GM15510 (cell line): ENCODE measurements around the gene ACY1.

Experiments used
- POLR2A ChIP-seq: IDR thresholded peaks from 3 replicates; pipeline ENCODE4 v1.6.1; 2011; ENCODE audit warnings: borderline replicate concordance; ENCODE audit not compliant: insufficient read length; ENCODE audit errors: extremely low read depth

ACY1 gene

DNA sequence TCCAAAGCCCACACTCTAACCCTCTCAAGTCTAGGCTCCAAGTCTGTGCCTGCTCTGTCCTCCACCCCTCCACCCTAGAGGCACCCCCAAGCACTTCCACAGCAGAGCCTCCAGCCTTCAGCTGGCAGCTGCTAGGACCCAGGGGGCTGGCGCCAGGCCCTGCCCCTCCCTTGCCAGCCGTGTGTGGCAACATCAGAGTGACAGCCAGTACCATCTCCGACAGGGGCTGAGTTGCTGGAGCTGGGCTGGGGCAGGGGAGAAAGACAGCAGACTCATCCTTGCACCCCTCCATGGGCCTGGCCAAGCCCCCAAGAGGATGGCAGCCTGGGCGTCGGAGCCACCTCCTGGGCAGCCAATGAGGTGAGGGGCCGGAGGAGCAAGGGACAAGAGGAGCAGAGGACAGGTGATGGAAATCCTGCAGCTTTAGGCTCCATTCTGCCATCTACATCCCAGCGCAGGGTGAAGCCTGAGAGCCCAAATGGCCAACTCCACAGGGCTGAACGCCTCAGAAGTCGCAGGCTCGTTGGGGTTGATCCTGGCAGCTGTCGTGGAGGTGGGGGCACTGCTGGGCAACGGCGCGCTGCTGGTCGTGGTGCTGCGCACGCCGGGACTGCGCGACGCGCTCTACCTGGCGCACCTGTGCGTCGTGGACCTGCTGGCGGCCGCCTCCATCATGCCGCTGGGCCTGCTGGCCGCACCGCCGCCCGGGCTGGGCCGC is 28.0 kb upstream of the ACY1 start, which contains the start of gene GPR62:
TSS of gene GPR62 (plus strand) at position 207 of the 718 bp plus-strand sequence. CDS start at position 479, 272 bp downstream.
- no peak for TF ChIP-seq POLR2A

DNA sequence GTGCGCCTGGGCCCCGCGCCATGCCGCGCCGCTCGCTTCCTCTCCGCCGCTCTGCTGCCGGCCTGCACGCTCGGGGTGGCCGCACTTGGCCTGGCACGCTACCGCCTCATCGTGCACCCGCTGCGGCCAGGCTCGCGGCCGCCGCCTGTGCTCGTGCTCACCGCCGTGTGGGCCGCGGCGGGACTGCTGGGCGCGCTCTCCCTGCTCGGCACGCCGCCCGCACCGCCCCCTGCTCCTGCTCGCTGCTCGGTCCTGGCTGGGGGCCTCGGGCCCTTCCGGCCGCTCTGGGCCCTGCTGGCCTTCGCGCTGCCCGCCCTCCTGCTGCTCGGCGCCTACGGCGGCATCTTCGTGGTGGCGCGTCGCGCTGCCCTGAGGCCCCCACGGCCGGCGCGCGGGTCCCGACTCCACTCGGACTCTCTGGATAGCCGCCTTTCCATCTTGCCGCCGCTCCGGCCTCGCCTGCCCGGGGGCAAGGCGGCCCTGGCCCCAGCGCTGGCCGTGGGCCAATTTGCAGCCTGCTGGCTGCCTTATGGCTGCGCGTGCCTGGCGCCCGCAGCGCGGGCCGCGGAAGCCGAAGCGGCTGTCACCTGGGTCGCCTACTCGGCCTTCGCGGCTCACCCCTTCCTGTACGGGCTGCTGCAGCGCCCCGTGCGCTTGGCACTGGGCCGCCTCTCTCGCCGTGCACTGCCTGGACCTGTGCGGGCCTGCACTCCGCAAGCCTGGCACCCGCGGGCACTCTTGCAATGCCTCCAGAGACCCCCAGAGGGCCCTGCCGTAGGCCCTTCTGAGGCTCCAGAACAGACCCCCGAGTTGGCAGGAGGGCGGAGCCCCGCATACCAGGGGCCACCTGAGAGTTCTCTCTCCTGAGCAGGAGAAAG is 27.2 kb upstream of the ACY1 start:
- TF ChIP-seq POLR2A = no peak

DNA sequence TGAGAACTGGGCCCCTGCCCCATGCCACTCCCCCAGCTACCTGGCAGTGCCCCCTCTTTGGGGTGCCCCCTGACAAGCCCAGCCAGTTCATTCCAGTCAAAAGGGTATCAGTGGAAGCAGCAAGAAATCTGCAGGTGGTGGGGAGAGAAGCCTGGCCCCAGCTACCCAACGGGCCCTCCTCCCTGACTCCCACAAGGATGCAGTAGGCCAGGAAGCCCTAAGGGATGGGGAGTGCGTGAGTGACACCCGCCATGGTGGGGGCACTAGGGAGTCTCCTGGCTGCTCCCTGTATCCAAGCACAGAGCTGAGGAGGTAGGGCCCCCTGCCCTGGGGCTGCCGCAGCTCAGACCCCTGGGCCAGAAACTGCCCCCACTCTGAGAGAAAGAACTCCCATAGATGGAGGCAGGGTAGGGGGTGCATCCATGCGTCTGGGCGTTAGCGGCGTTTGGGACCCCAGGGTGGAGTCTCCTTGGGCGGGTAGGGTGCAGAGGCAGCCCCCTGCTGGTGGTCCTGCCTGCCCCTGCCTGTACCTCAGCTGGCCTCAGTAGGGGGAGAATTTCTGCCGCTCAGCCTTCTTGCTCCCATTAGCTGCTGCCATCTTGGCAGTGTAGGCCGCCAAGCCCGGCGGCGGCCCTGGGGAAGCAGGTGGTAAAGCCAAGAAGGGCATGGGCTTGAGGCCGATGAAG is 25.7 kb upstream of the ACY1 start:
- TF ChIP-seq POLR2A = no peak

DNA sequence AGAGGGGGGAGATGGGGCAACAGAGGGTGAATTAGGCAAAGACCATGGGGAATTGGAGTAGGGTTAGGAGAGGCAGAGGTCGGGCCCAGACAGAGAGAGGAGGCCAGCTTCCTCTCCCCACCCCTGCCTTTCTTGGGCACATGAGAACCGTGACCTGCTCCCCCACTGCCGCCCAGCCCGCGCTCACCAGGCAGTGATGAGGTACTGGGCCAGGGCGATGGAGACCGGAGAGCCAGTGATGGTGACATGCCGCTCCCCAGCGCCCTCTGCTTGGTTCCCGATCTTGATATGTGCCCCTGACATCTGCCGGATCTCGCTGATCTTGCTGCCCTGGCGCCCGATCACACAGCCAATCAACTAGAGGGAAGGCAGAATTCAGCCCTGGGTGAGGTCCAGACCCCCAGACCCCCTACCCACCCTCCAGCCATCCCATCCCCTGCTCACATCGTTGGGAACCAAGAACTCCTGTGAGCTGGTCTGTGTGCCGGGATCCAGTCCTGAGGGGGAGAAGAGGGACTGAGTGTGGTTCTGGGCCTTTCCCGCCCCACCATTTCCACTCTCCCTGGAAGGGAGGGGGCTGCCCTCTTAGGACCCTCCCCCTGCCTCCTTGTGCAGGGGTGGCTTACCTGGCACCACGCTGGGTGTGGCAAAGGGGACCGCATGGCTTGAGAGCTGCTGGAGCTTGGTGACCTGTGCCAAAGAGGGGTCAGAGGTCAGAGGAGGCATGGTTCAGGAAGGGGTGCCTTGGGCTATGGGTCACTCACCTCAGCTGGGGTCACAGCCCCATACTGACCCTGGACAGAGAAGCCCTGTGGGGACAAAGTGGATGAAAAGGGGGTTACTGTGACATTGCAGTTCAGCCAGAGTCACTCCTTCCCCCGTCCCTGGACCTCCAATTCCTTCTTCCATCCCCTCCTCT is 24.5 kb upstream of the ACY1 start:
- TF ChIP-seq POLR2A = no peak

DNA sequence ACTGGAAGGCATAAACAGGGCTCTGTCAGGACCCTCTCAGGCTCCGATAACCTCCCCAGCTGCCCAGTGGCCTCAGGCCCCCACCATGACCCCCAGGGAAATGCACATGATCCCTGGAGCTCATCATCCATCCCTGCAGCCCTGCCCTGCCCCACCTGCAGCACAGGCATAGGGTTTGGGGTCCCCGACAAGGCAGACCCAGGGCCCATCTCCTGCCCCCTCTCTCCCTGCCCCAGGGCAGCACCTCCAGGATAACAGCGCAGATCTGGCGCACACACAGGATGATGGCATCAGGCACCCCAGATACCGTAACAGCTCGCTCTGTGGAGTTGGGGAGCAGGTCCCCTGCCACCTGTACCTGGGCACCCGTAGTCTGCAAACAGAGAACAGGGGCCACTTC is 23.7 kb upstream of the ACY1 start:
- no peak for TF ChIP-seq POLR2A

DNA sequence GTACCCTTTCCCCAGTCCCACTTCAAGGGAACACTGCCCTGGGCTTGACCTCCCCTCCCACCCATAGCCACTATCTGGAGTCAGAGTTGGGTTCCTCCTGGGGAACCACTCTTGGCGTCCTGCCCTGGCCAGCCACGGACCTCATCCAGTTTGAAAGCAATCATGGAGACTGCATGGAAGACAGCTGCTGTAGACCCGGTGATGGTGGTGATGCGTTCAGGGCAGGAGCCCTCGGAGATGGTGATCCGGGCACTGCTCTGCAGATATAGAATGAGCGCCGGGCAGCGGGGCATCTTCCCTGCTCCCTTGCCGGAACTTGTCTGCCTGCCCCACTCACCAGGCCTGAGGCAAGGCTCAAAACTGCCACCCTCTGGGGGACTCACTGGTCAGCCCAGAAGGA is 22.9 kb upstream of the ACY1 start:
- no peak for TF ChIP-seq POLR2A

GRCh38 chr3:51961011-51961410 is 22.3 kb upstream of the ACY1 start:
- no peak for TF ChIP-seq POLR2A

DNA sequence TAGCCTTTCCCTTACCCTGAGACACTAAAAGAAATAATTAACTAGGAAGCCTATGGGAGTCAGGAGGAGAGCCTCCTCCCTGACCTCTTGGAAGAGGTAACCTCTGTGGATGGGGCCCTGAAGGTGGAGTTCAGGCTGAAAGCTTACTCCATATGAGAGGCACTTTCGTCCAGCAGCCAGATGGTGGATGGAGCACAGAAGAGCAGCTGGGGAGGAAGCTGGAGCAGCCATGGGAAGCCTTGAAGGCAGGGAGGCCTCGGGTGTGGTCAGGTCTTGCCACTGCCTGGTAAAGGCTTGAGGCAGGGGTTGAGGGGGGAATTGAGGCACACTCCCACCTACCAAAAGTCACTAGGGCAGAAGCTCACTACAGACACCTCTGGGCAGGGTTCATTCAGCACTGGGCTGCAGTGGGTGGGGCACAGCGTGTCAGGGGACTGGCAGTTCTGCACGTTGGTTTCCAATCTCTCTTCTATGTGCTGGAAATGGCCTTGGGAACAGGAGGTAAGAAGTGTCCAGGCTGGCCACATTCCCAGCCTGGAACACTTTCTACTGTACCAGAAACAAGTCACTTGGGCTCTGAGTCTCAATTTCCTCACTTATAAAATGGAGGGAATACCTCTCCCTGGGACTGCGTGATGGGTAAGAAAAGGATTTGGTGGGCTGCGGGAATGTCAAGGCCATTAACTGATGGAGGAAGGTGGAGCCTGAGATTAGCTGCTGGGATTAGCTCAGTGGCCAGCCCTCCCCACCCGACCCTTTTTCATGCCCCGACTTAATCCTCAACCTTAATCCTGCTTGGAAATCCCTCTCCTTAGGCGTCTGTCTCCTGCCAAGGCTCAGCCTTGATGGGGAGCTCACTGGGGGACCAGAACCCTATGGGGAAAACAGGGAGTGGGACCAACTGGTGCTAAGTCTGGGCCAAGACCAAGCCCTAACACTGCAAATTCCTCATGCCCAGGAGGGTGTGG is 21.4 kb upstream of the ACY1 start:
- no peak for TF ChIP-seq POLR2A

DNA sequence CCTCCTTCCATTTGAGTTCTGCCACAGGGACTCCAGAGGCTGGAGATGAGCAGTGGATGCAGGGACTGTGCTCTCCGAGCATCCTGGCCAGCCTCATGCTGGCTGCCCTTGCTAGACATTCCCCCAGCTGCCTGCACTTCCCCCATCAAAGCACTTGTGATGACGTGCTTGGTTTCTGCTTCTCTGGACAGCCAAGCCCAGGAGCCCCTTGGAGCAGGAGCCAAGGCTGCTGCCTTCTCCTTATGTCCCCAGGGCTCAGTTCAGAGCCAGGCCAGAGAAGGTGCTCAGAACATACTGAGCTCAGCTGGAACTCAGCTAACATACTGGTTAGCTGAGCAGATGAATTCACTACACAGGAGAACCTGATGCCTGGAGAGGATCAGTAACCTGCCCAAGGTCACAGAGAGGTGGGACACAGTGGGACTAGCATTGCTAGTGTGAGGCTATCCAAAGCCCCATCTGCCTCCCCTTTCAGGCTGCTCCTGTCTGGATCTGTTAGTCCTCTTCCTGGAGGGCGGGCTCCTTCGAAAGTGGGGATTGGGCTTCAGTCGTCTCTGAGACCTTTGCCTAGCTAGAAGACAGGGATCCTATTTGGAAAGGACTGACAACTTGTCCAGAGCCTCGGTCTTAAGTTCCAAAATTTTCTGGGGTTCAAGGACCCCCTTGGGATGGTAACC is 20.3 kb upstream of the ACY1 start:
- TF ChIP-seq POLR2A = no peak

DNA sequence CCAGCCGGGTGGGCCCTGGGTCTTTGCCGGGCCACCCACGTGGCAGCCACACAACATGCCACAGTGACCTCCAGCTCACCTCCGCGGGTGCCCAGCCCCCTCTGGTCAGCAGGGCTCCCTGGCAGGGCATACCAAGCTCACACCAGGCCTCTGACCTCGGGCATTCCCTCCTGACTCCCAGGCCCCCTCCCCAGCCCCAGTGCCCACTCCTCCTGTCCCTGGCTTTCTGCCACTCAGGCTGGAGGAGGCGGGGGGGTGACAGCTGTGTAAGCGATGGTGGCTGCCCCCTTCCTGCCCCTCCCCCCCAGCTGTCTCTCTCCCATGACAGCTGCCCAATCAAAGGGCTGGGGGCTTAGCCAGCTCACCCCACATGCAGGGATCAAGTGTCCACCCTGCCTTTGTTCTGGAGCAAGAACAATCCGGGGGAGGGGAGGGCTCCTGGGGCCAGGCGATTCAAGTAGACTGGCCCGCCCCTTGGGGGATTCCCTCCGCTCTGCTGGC is 19.3 kb upstream of the ACY1 start:
- no peak for TF ChIP-seq POLR2A

DNA sequence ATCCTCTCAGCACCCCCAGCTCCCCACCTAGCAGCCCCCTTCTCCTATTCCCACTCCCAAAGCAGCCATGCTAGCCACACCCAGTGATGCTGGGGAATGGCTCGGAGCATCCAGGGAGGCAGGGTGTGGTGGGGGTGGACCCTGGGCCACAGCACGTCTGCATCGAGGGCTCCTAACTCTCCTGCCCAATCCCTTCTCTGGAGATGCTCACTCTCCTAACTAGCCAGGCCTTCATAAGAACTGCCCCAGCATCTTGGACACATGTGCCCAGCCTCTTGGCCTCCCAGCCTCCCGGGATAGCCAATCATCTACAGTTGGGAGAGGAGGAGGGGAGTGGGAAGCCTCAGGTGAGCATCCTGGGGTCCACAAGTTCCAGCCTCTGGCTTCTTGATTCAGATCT is 18.8 kb upstream of the ACY1 start:
- no peak for TF ChIP-seq POLR2A

DNA sequence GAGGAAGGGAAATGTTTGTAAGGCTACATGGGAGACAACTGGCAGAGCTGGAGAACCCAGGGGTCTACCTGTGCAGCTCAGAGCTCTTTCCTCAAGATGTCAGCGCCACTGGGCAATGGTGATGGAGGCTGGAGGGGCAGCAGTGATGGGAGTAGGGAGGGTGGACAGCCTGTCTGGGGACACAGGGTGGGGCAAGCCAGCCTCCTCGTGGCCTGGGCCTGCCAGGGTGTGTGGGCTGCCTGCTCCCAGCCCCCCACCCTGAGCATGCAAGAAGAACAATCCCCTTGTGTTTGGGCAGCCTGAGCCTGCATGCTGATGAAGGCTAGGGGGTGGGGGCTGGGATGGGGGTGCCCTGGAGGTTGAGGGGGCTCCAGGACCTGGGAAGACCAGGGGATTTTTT is 17.3 kb upstream of the ACY1 start:
- no peak for TF ChIP-seq POLR2A
